ENCODE results near the gene AUNIP. TPM values are rescaled to one million over a fixed set of nuclear protein-coding genes. Genes with fewer than 3 reads are reported as not detected.

The AUNIP gene
- total RNA-seq, 1 donor from 2014 or later: not detected

GRCh38 chr1:25785333-25786067 lies 73.8 kb downstream of the AUNIP start:
- DNase-seq (ENCODE audit: low spot score): no peak
- intact Hi-C loops (cut with DNase I): no loop called here

DNA sequence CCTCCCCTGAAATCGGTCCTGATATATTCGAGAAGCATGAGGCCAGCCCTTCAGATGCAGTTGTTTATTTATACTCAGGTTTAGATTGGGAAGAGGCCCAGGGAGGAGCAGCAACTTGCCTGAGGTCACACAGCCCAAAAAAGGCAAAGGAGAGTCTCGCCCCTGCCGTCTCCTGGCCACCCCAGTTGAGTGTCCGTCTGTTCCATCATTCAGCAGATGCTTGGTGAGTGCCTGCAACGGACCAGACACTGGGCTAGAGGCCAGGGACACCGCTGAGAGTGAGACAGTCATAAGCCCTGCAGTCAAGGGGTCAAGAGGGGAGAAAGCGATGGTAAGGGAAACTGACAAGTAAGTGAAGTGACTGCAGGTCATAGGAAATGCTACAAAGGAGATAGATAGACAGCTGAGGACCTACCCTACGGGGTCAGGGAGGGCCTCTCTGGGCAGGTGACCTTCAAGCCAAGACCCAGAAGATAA lies 74.6 kb downstream of the AUNIP start:
- intact Hi-C loops (cut with DNase I): no loop called here
- no peak for DNase-seq (ENCODE audit: low spot score)

Small RNA genes lying within 50 kb of the gene (microRNA-seq; reads per million reads assigned to microRNA genes)
- not detected for gene MIR3917

Other genes with a start within 250 kb of the AUNIP start
- gene MAN1C1, start 242.7 kb downstream of the AUNIP start, total RNA-seq: 16.7 TPM
- 53.0 TPM for gene SELENON, start 59.3 kb downstream of the AUNIP start, total RNA-seq
- gene MTFR1L, start 39.5 kb downstream of the AUNIP start, total RNA-seq: 187 TPM
- gene PAQR7, start 16.3 kb upstream of the AUNIP start, total RNA-seq: 2.4 TPM
- 55.4 TPM for gene STMN1, start 47.0 kb upstream of the AUNIP start, total RNA-seq
- 18.5 TPM for gene PAFAH2, start 138.6 kb upstream of the AUNIP start, total RNA-seq
- gene EXTL1, start 162.3 kb upstream of the AUNIP start, total RNA-seq: 9.2 TPM
- gene SLC30A2, start 186.7 kb upstream of the AUNIP start, total RNA-seq: 5.0 TPM
- 123 TPM for gene TRIM63, start 208.2 kb upstream of the AUNIP start, total RNA-seq

All from cardiac septum (tissue), 1 donor.